NCI-H345 (cell line): ENCODE data around the gene BLVRA.
"Not testable (repeated sequence)": the region's sequence is repeated elsewhere in the genome, so short reads cannot be mapped to it uniquely, and the experiment has no call there.

Source experiments
- DNase-seq: peaks from one replicate; lab custom pipeline; 2025; lab: John Stamatoyannopoulos, UW

The BLVRA gene

DNA sequence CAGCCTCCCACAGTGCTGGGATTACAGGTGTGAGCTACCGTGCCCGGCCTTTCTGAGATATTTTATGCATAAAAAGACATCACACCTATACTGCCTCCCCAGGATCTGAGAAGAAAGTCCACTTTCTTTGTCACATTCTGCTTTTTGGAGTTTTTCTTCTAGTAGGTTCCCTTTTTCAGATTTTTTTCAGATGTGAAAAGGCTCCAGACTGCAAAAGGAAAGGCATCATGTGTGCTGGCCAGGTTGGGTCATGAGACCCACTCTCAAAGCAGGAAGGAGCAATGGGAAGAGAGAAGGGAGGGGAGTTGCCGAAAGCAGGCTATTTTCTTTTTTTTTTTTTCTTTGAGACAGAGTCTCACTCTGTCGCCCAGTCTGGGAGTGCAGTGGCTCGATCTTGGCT lies 10.8 kb downstream of the BLVRA start:
- no peak for DNase-seq

DNA sequence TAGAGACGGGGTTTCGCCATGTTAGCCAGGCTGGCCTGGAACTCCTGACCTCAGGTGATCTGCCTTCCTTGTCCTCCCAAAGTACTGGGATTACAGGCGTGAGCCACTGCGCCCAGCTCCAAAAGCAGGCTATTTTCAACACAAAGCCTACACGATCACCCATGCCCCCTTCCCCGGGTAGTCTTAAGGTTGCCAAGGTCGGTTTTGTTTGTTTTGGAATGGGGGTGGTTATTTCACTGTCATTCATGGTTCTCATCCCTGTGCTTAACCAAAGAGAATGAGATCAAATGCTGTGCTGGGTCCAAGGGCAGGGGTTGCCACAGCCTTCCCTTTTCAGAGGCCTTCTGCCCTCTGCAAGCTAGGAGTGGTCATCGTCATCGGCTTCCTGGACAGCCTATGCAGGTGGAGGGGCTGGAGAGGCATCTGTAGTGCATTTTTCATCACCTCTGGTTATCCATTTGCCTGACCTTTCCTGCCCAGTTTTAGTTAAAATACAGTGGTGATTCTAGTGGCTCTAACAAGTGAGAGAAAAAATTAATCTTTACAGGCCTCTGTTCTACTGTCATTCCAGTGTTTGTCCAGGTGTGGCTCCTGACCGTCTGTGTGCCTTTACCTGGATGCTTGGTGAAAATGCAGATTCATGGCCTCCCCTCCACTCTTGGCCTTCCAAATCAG lies 11.4 kb downstream of the BLVRA start:
- no peak for DNase-seq

DNA sequence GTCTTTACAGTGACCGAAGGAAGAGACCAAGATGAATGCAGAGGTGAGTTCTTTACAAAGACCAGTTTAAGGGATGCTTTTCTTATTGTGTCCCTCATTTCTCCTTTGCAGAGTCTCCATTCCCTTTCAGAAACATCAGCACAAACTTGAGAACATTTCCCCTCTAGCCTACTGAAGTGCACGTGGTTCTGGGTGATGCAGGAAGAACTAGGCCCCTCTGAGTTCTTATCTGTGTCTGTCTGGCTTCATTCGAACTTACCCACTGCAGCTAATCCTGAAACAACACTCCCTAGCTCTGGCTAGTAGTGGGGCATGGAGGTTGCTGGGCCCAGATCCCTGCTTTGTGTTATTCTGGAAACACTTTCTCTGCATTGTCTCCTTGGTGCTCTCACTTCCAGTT lies 12.6 kb downstream of the BLVRA start:
- no peak for DNase-seq

DNA sequence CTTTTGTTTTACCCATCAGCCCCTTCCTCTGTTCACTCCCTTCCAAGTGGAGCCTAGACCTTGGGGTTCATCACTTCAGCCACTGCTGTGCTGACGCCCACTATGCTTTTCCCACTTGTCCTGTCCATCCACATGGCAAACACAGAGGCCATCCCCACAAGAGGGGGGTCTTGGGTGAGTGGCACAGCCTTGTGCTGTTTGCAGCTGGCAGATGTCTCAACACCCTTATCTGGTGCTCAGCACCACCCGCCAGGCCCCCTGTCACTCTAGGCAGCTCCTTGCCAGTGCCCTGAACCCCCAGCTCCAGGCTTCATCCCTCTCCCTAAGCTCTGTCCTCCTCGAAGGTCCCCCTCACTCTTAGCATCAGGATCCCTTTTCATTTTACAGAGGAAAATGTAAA lies 13.1 kb downstream of the BLVRA start:
- DNase-seq: no peak

- DNase-seq: not testable (repeated sequence)
Measured at GRCh38 chr7:43773268-43773667, 14.8 kb downstream of the BLVRA start.

- DNase-seq: not testable (repeated sequence)
Measured at GRCh38 chr7:43775255-43775654, 16.8 kb downstream of the BLVRA start.

DNA sequence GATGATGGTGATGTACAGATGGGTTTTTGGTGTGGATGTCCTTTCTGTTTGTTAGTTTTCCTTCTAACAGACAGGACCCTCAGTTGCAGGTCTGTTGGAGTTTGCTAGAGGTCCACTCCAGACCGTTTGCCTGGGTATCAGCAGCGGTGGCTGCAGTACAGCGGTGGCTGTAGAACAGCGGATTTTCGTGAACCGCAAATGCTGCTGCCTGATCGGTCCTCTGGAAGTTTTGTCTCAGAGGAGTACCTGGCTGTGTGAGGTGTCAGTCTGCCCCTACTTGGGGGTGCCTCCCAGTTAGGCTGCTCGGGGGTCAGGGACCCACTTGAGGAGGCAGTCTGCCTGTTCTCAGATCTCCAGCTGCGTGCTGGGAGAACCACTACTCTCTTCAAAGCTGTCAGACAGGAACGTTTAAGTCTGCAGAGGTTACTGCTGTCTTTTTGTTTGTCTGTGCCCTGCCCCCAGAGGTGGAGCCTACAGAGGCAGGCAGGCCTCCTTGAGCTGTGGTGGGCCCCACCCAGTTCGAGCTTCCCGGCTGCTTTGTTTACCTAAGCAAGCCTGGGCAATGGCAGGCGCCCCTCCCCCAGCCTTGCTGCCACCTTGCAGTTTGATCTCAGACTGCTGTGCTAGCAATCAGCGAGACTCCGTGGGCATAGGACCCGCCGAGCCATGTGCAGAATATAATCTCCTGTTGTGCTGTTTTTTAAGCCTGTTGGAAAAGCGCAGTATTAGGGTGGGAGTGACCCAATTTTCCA lies 20.0 kb downstream of the BLVRA start:
- DNase-seq: not testable (repeated sequence)

- no peak for DNase-seq
Measured at GRCh38 chr7:43779045-43779812, 20.7 kb downstream of the BLVRA start.

DNA sequence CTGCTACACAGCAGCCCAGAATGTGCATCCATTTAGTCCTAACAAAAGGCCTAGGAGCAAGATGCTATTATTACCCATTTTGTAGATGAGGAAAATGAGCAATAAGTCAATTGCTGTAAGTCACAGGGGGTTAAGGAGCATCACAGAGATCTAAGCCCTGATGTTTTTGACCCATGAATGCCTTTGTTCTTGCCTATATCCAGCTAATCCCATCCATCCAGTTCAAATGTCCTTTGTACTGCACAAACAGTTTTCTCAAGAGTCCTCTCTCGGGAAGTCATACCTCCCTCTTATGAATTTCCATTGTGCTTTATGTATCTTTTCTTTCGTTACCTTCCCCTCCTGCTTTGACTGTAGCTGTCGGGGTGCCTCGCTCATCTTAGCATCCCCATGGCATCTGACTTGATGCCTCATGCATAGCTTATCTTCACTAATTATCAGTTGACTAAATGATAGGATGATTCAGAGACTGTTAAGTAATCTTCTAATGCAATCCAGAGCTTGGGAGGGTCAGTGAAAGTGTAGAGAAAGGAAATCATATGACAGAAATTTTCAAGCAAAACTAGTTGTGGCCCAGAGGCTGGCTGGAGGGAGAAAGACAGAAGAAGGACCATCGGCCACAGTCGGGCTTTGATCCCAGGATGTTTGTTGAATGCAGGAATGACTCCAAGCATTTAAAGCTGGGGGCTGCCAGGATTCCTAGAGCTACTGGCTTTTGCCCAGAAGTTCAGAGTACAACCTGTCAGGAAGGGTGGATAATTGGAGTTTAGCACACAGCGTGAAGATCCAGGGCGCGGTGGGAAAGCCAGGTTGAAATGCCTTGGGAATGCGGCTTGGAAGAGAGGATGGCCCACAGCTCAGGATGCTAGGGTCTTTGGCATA lies 23.5 kb downstream of the BLVRA start:
- no peak for DNase-seq

DNA sequence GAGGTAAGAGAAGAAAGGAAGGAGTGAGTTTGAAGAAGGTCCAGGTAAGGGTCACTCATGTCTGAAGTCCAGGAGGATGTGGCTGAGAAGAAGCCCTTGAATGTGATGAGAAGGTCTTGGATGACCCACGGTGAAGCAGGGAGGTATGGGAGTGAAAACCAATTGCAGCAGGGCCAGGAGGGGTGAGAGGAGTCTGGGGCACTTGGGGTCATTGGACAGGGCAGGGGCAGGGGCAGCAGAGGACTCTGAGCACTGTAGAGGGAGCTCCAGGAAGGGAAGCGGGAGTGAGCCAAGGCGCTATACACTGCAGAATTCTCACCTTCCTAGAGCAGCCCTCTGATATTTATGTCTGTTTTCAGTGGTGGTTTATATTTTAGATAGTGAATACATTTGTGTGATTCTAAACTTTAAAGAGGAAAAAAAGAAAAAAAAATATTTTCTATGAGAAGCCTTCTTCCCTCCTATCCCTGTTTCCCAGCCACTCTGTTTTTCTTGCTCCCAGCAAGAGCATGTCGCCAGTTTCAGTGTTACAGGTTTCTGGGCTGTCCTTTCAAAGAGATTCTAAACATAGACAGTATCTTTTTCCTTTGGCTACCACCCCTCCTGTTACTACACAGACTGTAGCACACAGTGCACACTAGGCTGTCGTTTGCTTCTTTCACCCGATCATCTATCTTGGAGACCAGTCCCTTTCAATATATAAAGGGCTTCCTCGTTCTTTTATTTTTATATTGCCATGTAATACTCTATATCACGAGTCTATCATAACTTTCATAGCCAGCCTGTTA lies 24.5 kb downstream of the BLVRA start:
- DNase-seq: no peak

DNA sequence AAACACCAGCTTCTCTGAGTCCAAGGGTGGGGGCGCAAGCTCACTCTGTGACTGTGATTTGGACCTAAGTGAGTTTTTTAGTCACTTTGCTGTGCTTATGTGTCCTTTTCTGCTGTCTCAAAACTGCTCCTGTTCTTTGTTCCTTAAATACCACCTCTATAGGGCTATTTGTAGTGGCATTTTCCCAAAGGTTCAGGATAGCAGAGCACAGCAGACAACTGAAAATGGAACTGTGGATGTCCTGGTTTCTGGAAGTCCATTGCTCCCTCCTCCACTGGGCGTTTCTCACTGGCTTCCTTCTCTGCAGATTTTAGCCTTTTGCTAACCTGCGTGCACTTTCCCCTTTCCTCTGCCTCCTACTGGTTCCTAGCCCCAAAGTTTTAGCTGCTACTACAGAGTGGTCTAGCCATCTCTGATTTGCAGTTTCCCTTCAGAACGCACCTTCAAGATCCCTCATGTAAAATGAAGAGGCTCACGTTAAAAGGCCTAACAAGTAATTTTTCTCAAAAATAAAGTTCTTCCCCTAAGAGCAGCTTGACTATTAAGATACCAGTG lies 25.6 kb downstream of the BLVRA start:
- DNase-seq: no peak

- DNase-seq: not testable (repeated sequence)
Measured at GRCh38 chr7:43784585-43785087, 26.2 kb downstream of the BLVRA start.

DNA sequence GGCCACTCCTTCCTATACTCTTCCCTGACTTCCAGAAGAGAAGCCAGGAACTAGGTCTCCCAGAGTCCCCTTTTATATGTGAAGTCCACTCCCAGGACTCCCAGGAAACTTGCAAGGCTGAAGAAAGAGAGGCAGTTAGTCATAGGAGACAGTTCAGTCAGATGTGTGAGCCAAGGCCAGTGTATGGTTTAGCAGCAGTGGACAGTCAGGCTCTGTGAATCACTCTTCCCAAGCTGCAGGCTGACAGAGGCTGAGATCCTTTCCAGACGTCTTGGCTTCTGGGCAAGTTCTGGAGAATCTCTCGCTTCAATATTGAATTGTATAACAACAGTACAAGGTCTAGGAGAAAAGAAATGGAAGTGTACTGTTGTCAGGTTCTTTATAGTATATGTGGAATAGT lies 26.9 kb downstream of the BLVRA start:
- no peak for DNase-seq

DNA sequence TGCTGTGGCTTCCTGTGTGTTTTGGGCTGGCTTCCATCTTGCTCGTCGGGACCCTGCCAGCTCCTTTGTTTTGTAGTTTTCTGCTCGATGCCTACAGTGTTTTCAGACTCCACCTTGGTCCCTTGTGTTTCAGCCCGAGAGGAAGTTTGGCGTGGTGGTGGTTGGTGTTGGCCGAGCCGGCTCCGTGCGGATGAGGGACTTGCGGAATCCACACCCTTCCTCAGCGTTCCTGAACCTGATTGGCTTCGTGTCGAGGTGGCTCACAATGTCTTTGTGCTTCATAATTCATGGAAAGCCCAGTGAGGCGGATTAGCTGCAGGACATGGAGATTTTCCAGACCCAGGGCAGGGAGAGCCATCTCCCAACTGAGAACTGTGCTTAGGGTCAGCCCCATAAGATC lies 29.3 kb downstream of the BLVRA start:
- no peak for DNase-seq

DNA sequence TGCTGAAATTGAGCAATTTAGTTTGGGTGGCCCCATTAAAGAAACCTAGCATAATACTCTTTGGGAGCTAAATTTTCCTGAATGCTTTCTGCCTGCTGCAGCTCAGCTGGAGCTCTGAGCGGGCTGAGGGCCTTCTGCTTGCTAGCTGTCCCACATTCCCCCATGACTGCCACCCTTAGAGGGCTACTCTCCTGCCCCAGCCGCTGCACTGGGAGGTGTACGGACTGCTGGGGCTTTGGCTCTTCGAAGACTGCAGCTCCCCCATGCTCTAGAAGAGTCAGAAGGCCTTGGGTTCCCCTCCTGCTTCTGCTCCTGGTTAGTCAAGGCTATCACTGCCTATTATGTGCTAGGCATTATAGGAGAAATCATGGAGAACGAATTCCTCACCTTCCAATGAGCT lies 31.5 kb downstream of the BLVRA start:
- DNase-seq: no peak

DNA sequence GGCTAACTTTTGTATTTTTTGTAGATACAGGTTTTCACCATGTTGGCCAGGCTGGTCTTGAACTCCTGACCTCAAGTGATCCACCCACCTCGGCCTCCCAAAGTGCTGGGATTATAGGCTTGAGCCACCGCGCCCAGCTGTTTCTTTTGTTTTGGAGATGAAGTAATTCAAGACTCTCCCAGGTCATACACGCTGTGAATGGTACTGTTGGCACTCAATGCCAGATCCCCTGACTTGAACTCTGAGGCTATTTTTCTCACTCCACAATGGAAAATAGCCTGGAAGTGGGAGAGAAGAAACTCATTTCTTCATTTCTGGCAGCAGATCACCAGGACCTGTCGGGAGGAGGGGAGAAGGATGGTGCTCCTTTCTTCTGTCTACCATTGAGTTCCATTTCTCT lies 32.4 kb downstream of the BLVRA start:
- no peak for DNase-seq

GRCh38 chr7:43791665-43792064 lies 33.2 kb downstream of the BLVRA start:
- no peak for DNase-seq

- no peak for DNase-seq
Measured at GRCh38 chr7:43792471-43793150, 34.1 kb downstream of the BLVRA start.

DNA sequence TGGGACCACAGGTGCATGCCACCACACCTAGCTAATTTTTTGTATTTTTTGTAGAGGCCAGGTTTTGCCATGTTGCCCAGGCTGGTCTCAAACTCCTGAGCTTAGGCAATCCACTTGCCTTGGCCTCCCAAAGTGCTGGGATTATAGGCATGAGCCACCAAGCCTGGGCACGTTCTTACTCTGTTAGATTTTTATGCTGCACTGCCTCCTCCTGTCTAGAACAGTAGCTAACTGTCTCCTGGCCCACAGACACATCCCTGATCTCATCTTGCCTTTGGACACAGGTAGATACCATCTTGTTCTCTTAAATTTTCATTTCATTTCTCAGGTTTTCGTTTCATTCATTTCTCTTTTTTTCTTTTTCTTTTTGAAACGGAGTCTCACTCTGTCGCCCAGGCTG lies 41.1 kb downstream of the BLVRA start:
- DNase-seq: no peak

DNA sequence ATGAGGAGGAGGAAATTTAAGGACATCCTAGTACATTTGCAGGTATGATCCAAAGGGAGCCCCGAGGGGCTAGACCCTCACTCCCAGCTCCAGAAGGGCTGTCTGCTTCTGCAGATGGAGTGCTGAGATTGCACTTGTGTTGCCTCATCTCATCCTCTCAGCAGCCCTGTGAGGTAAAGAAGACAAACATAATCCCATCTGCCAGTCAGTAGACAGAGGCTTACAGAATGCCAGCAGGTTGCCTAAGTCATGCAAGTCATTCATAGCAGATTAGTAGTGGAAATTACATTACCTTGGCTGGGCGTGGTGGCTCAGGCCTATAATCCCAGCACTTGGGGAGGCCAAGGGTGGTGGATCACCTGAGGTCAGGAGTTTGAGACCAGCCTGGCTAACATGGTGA lies 45.4 kb downstream of the BLVRA start:
- DNase-seq: no peak
